ENCODE measurements around the gene ZNF784.

- TF ChIP-seq EZH2 (IDR thresholded peaks at IDR 0.05; ENCODE audit: borderline replicate concordance, low read depth, low read length, severe bottlenecking) (no peak), CTCF (IDR thresholded peaks at IDR 0.05; ENCODE audit: borderline replicate concordance, extremely low read depth, low read length, poor library complexity, severe bottlenecking) (no peak)
Observed at GRCh38 chr19:55660991-55661390, 36.6 kb upstream of the ZNF784 start.
